ENCODE results near the gene SERPINA12. TPM values are rescaled to one million over a fixed set of nuclear protein-coding genes. Genes with fewer than 3 reads are reported as not detected.
"Not testable (repeated sequence)": the region's sequence is repeated elsewhere in the genome, so short reads cannot be mapped to it uniquely, and the experiment has no call there.

SERPINA12 gene
- total and polyA plus RNA-seq, 2 donors = 0.05 to 0.71 TPM

DNA sequence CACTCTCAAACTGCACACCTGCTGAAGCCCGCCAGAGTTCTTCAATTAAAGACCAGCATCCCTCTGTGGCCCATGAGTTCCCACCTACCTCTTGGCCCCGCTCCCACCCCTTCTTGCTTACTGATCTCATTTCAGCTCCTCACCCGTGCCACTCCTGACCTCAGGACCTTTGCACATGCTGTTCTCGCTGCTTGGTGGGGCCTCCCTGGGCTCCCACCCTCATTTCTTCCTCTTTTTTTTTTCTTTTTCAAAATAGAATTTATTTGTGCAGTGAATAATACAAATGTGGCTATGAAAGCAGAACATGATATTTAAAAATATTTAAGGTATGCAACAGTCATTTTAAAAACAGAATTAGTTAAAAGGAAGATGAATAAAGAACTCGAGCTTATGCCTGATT is 24.8 kb downstream of the SERPINA12 start:
- Histone ChIP-seq H3K9me3 (ENCODE audit: control insufficient read depth in 2 of 2, insufficient read depth in 1 of 2, low read length in 1 of 2) (no peaks in the 10 kb centered on the region), H3K27ac (ENCODE audit: low read depth in 1 of 2, low read length in 1 of 2) (no peak overlapping the region), H3K4me1 (ENCODE audit: control insufficient read depth in 2 of 2, insufficient read depth in 2 of 2, low read length in 2 of 2) (no peaks in the 10 kb centered on the region), H3K27me3 (ENCODE audit: control insufficient read depth in 2 of 2, insufficient read depth in 1 of 2, low read length in 1 of 2) (peaks cover 0 to 3% of the 10 kb centered on the region in 2 donors), H3K36me3 (ENCODE audit: control insufficient read depth in 2 of 2, insufficient read depth in 2 of 2, low read length in 1 of 2) (no peaks in the 10 kb centered on the region), H3K4me3 (ENCODE audit: low read length in 2 of 2) (no peak overlapping the region)
- DNase-seq (ENCODE audit: low read depth in 6 of 9, low spot score in 9 of 9) = no peak
- 90% methylated on average over 5 of the region's 5 CpGs for WGBS

- H3K4me1 ChIP-seq (ENCODE audit: control insufficient read depth in 2 of 2, insufficient read depth in 2 of 2, low read length in 2 of 2) = no peaks in the 10 kb centered on the region
- WGBS = 95% methylated on average over 7 of the region's 7 CpGs
- no peaks in the 10 kb centered on the region for H3K9me3 ChIP-seq (ENCODE audit: control insufficient read depth in 2 of 2, insufficient read depth in 1 of 2, low read length in 1 of 2)
- H3K27me3 ChIP-seq (ENCODE audit: control insufficient read depth in 2 of 2, insufficient read depth in 1 of 2, low read length in 1 of 2) = peaks cover 0 to 3% of the 10 kb centered on the region in 2 donors
- H3K27ac ChIP-seq (ENCODE audit: low read depth in 1 of 2, low read length in 1 of 2) = no peak overlapping the region
- no peaks in the 10 kb centered on the region for H3K36me3 ChIP-seq (ENCODE audit: control insufficient read depth in 2 of 2, insufficient read depth in 2 of 2, low read length in 1 of 2)
- no peak overlapping the region for H3K4me3 ChIP-seq (ENCODE audit: low read length in 2 of 2)
- DNase-seq (ENCODE audit: low read depth in 6 of 9, low spot score in 9 of 9) = no peak
Observed at GRCh38 chr14:94483729-94484275, 25.5 kb downstream of the SERPINA12 start.

DNA sequence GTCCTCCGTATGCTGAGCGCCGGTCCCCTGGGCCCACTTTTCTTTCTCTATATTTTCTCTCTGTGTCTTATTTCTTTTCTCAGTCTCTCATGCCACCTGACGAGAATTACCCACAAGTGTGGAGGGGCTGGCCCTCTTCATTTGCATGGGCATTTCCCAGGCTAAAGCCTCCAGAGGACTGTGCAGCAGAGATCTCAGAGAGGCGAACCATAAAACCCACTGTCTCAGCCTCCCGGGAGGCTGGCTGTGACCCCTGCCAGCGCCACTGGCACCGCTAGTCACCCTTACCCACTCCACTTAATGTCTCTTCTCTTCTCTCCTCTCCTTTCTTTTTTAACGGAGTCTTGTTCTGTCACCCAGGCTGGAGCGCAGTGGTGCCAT is 26.2 kb downstream of the SERPINA12 start:
- H3K9me3 ChIP-seq (ENCODE audit: control insufficient read depth in 2 of 2, insufficient read depth in 1 of 2, low read length in 1 of 2) = no peaks in the 10 kb centered on the region
- H3K36me3 ChIP-seq (ENCODE audit: control insufficient read depth in 2 of 2, insufficient read depth in 2 of 2, low read length in 1 of 2) = no peaks in the 10 kb centered on the region
- peaks cover 0 to 3% of the 10 kb centered on the region in 2 donors for H3K27me3 ChIP-seq (ENCODE audit: control insufficient read depth in 2 of 2, insufficient read depth in 1 of 2, low read length in 1 of 2)
- no peaks in the 10 kb centered on the region for H3K4me1 ChIP-seq (ENCODE audit: control insufficient read depth in 2 of 2, insufficient read depth in 2 of 2, low read length in 2 of 2)
- no peak overlapping the region for H3K4me3 ChIP-seq (ENCODE audit: low read length in 2 of 2)
- DNase-seq (ENCODE audit: low read depth in 6 of 9, low spot score in 9 of 9) = no peak
- H3K27ac ChIP-seq (ENCODE audit: low read depth in 1 of 2, low read length in 1 of 2) = no peak overlapping the region
- 95% methylated on average over 10 of the region's 10 CpGs for WGBS

GRCh38 chr14:94482132-94483070 is 26.9 kb downstream of the SERPINA12 start:
- not testable (repeated sequence) for H3K27me3 ChIP-seq (ENCODE audit: control insufficient read depth in 2 of 2, insufficient read depth in 1 of 2, low read length in 1 of 2); H3K36me3 ChIP-seq (ENCODE audit: control insufficient read depth in 2 of 2, insufficient read depth in 2 of 2, low read length in 1 of 2); H3K4me3 ChIP-seq (ENCODE audit: low read length in 2 of 2); H3K4me1 ChIP-seq (ENCODE audit: control insufficient read depth in 2 of 2, insufficient read depth in 2 of 2, low read length in 2 of 2); H3K9me3 ChIP-seq (ENCODE audit: control insufficient read depth in 2 of 2, insufficient read depth in 1 of 2, low read length in 1 of 2); H3K27ac ChIP-seq (ENCODE audit: low read depth in 1 of 2, low read length in 1 of 2); DNase-seq (ENCODE audit: low read depth in 6 of 9, low spot score in 9 of 9)
- 90% methylated on average over 10 of the region's 10 CpGs for WGBS

- Histone ChIP-seq H3K27ac (ENCODE audit: low read depth in 1 of 2, low read length in 1 of 2) (no peak overlapping the region), H3K36me3 (ENCODE audit: control insufficient read depth in 2 of 2, insufficient read depth in 2 of 2, low read length in 1 of 2) (no peaks in the 10 kb centered on the region), H3K9me3 (ENCODE audit: control insufficient read depth in 2 of 2, insufficient read depth in 1 of 2, low read length in 1 of 2) (no peaks in the 10 kb centered on the region), H3K27me3 (ENCODE audit: control insufficient read depth in 2 of 2, insufficient read depth in 1 of 2, low read length in 1 of 2) (no peaks in the 10 kb centered on the region), H3K4me1 (ENCODE audit: control insufficient read depth in 2 of 2, insufficient read depth in 2 of 2, low read length in 2 of 2) (no peaks in the 10 kb centered on the region), H3K4me3 (ENCODE audit: low read length in 2 of 2) (no peak overlapping the region)
- WGBS = 89% methylated on average over 5 of the region's 5 CpGs
- no peak for DNase-seq (ENCODE audit: low read depth in 6 of 9, low spot score in 9 of 9)
Observed at GRCh38 chr14:94481468-94482131, 27.7 kb downstream of the SERPINA12 start.

- Histone ChIP-seq H3K4me1 (ENCODE audit: control insufficient read depth in 2 of 2, insufficient read depth in 2 of 2, low read length in 2 of 2) (no peaks in the 10 kb centered on the region), H3K4me3 (ENCODE audit: low read length in 2 of 2) (no peak overlapping the region), H3K36me3 (ENCODE audit: control insufficient read depth in 2 of 2, insufficient read depth in 2 of 2, low read length in 1 of 2) (no peaks in the 10 kb centered on the region), H3K27me3 (ENCODE audit: control insufficient read depth in 2 of 2, insufficient read depth in 1 of 2, low read length in 1 of 2) (no peaks in the 10 kb centered on the region), H3K27ac (ENCODE audit: low read depth in 1 of 2, low read length in 1 of 2) (no peak overlapping the region), H3K9me3 (ENCODE audit: control insufficient read depth in 2 of 2, insufficient read depth in 1 of 2, low read length in 1 of 2) (no peaks in the 10 kb centered on the region)
- WGBS = 51% methylated on average over 2 of the region's 2 CpGs
- no peak for DNase-seq (ENCODE audit: low read depth in 6 of 9, low spot score in 9 of 9)
Observed at GRCh38 chr14:94480809-94481208, 28.5 kb downstream of the SERPINA12 start.

- no peaks in the 10 kb centered on the region for H3K9me3 ChIP-seq (ENCODE audit: control insufficient read depth in 2 of 2, insufficient read depth in 1 of 2, low read length in 1 of 2)
- H3K4me1 ChIP-seq (ENCODE audit: control insufficient read depth in 2 of 2, insufficient read depth in 2 of 2, low read length in 2 of 2) = no peaks in the 10 kb centered on the region
- no peaks in the 10 kb centered on the region for H3K36me3 ChIP-seq (ENCODE audit: control insufficient read depth in 2 of 2, insufficient read depth in 2 of 2, low read length in 1 of 2)
- H3K27me3 ChIP-seq (ENCODE audit: control insufficient read depth in 2 of 2, insufficient read depth in 1 of 2, low read length in 1 of 2) = no peaks in the 10 kb centered on the region
- DNase-seq (ENCODE audit: low read depth in 6 of 9, low spot score in 9 of 9) = no peak
- H3K27ac ChIP-seq (ENCODE audit: low read depth in 1 of 2, low read length in 1 of 2) = no peak overlapping the region
- no peak overlapping the region for H3K4me3 ChIP-seq (ENCODE audit: low read length in 2 of 2)
Observed at GRCh38 chr14:94478420-94478819, 30.8 kb downstream of the SERPINA12 start.

- 87% methylated on average over 2 of the region's 2 CpGs for WGBS
- Histone ChIP-seq H3K27me3 (ENCODE audit: control insufficient read depth in 2 of 2, insufficient read depth in 1 of 2, low read length in 1 of 2) (no peaks in the 10 kb centered on the region), H3K4me1 (ENCODE audit: control insufficient read depth in 2 of 2, insufficient read depth in 2 of 2, low read length in 2 of 2) (no peaks in the 10 kb centered on the region), H3K9me3 (ENCODE audit: control insufficient read depth in 2 of 2, insufficient read depth in 1 of 2, low read length in 1 of 2) (no peaks in the 10 kb centered on the region), H3K4me3 (ENCODE audit: low read length in 2 of 2) (no peak within 1 kb of the TSS), H3K36me3 (ENCODE audit: control insufficient read depth in 2 of 2, insufficient read depth in 2 of 2, low read length in 1 of 2) (no peaks in the 10 kb centered on the region), H3K27ac (ENCODE audit: low read depth in 1 of 2, low read length in 1 of 2) (no peak within 1 kb of the TSS)
- DNase-seq (ENCODE audit: low read depth in 6 of 9, low spot score in 9 of 9) = no peak
Observed at GRCh38 chr14:94476023-94476422, 33.2 kb downstream of the SERPINA12 start, which contains the start of gene SERPINA9. SERPINA9 (minus strand) TSS chr14:94476197; CDS start chr14:94469840, 6,357 bp downstream.

DNA sequence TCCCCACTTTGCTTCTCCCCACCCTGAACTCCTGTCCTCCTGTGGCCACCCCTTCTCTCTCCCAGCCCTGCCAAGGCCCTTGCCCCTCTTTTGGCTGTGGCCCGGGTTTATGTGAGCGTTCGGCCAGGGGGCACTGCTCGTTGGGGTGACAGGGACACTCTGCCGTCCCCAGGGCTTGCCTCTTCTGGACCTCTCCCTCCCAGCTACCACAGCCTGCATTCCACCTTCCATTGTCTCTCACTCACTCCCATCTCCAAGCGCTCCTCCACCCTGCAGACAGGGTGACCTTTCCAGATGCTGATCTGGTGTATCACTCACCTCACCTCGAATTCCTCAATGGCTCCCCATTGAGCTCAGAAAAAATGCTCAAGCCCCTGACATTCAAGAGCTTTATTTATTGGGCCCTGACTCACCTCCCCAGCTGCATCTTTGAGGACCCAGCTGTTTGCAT is 34.7 kb downstream of the SERPINA12 start:
- WGBS = 90% methylated on average over 7 of the region's 7 CpGs
- Histone ChIP-seq H3K36me3 (ENCODE audit: control insufficient read depth in 2 of 2, insufficient read depth in 2 of 2, low read length in 1 of 2) (no peaks in the 10 kb centered on the region), H3K4me3 (ENCODE audit: low read length in 2 of 2) (no peak overlapping the region), H3K27ac (ENCODE audit: low read depth in 1 of 2, low read length in 1 of 2) (no peak overlapping the region), H3K4me1 (ENCODE audit: control insufficient read depth in 2 of 2, insufficient read depth in 2 of 2, low read length in 2 of 2) (no peaks in the 10 kb centered on the region), H3K27me3 (ENCODE audit: control insufficient read depth in 2 of 2, insufficient read depth in 1 of 2, low read length in 1 of 2) (no peaks in the 10 kb centered on the region), H3K9me3 (ENCODE audit: control insufficient read depth in 2 of 2, insufficient read depth in 1 of 2, low read length in 1 of 2) (no peaks in the 10 kb centered on the region)
- DNase-seq (ENCODE audit: low read depth in 6 of 9, low spot score in 9 of 9) = no peak

Data from thymus (tissue), 11 donors.